ENCODE results near the gene IDH3G. TPM values are rescaled to one million over a fixed set of nuclear protein-coding genes. Genes with fewer than 3 reads are reported as not detected.

Gene IDH3G
- total and polyA plus RNA-seq, 2 of the 8 experiments (the other 6 are each of a cell fraction or from before 2014, with no cell fraction given), result 39.4 to 66.7 TPM

- TF ChIP-seq CHD7 (IDR thresholded peaks at IDR 0.05; ENCODE audit: insufficient replicate concordance, low read length) (no peak), NRF1 (IDR thresholded peaks at IDR 0.05; ENCODE audit: low read depth, low read length) (no peak), EP300 (IDR thresholded peaks at IDR 0.05; ENCODE audit: borderline replicate concordance in 1 of 2, low read depth in 2 of 2, low read length in 2 of 2) (no peak), POLR2AphosphoS5 (IDR thresholded peaks at IDR 0.05; ENCODE audit: low read depth, low read length) (no peak), SIX5 (IDR thresholded peaks at IDR 0.05; ENCODE audit: low read depth, low read length) (no peak), CEBPB (IDR thresholded peaks at IDR 0.05; ENCODE audit: low read depth, low read length) (no peak), ZNF274 (IDR thresholded peaks at IDR 0.05; ENCODE audit: borderline replicate concordance, extremely low read depth, low read length) (no peak), GABPA (IDR thresholded peaks at IDR 0.05; ENCODE audit: borderline replicate concordance, insufficient read depth, low read length) (no peak), E2F6 (IDR thresholded peaks at IDR 0.05) (no peak), TCF12 (IDR thresholded peaks at IDR 0.05; ENCODE audit: low read depth, low read length) (no peak), POU5F1 (IDR thresholded peaks at IDR 0.05; ENCODE audit: low read depth, low read length) (no peak), JUND (IDR thresholded peaks at IDR 0.05; ENCODE audit: low read length) (no peak)
These were observed 19.0 kb upstream of the IDH3G start (continued) for GRCh38 chrX:153813161-153813560.

All from H1 (cell line).